ENCODE results near the gene ECEL1. TPM values are rescaled to one million over a fixed set of nuclear protein-coding genes. Genes with fewer than 3 reads are reported as not detected.
"Not testable (repeated sequence)": the region's sequence is repeated elsewhere in the genome, so short reads cannot be mapped to it uniquely, and the experiment has no call there.

Gene ECEL1
- total and polyA plus RNA-seq, 2 experiments from 2014 or later: 1.1 to 1.2 TPM

DNA sequence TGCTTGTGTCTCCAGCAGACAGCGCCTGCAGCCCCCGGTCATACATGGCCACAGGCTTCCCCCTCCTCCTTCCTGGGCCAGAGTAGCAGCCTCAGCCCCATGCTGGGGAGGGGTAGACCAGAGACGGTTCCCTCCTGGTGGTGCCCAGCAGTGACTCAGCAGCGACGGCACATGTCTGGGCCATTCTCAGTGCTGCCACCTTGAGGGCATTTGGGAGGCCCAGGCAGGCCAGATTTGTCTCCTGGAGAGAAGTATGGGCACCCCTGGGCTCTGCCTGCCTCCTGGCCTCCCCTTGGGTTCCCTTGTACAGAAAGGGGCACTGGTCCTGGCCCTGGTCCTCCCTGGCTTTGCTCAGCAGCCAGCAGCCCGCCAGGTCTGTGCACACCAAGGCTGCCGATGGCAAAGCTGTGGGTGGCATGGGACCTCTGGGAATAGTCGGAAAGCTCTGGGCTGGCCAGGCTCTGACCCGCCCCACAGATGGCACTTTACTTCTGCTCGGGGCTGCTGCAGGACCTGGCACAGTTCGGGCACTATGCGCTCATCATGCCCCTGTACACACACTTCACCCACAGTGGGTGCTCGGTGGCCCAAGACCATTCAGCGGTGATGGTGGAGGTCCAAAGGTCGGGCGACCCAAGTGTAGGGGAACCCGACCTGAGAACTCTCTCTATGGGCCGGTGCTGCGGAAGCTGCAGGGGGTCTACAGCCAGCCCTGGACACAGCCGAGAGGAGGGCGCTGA is 43.1 kb downstream of the ECEL1 start:
- no peak overlapping the region for H3K4me3 ChIP-seq
- no peaks in the 10 kb centered on the region for H3K36me3 ChIP-seq (replicated peaks; ENCODE audit: insufficient read depth, low read depth)
- H3K9me2 ChIP-seq (replicated peaks; ENCODE audit: insufficient read depth): no peaks in the 10 kb centered on the region
- peak; percentile 69 for DNase-seq (ENCODE audit: low spot score)
- no peaks in the 10 kb centered on the region for H3K79me2 ChIP-seq
- no peaks in the 10 kb centered on the region for H4K20me1 ChIP-seq (ENCODE audit: insufficient read depth, poor library complexity, severe bottlenecking)
- H3K4me1 ChIP-seq (ENCODE audit: insufficient read depth): no peaks in the 10 kb centered on the region
- 81% methylated on average over 21 of the region's 21 CpGs for WGBS (ENCODE audit: low lambda C conversion rate, missing lambda C conversion rate)
- TF ChIP-seq CTCF (IDR thresholded peaks at IDR 0.05; ENCODE audit: poor library complexity): peak; percentile 45
- TF ChIP-seq EZH2phosphoT487 (IDR thresholded peaks at IDR 0.05; ENCODE audit: low read depth, severe bottlenecking, unreplicated experiment): no peak
- no peak overlapping the region for H2AFZ ChIP-seq
- H3K4me2 ChIP-seq: no peak overlapping the region
- no peak overlapping the region for H3K27ac ChIP-seq
- no peaks in the 10 kb centered on the region for H3K9me3 ChIP-seq (ENCODE audit: low read depth)
- no peaks in the 10 kb centered on the region for H3K27me3 ChIP-seq

- H3K27me3 ChIP-seq; DNase-seq (ENCODE audit: low spot score); H4K20me1 ChIP-seq (ENCODE audit: insufficient read depth, poor library complexity, severe bottlenecking); H3K27ac ChIP-seq; H2AFZ ChIP-seq; H3K4me3 ChIP-seq; H3K9me2 ChIP-seq (replicated peaks; ENCODE audit: insufficient read depth); H3K79me2 ChIP-seq; H3K36me3 ChIP-seq (replicated peaks; ENCODE audit: insufficient read depth, low read depth); H3K4me2 ChIP-seq; H3K9me3 ChIP-seq (ENCODE audit: low read depth); H3K4me1 ChIP-seq (ENCODE audit: insufficient read depth): not testable (repeated sequence)
- WGBS (ENCODE audit: low lambda C conversion rate, missing lambda C conversion rate): 85% methylated on average over 16 of the region's 21 CpGs
These were observed 43.8 kb downstream of the ECEL1 start for GRCh38 chr2:232443669-232444408.

GRCh38 chr2:232443047-232443446 is 44.6 kb downstream of the ECEL1 start:
- not testable (repeated sequence) for H3K9me3 ChIP-seq (ENCODE audit: low read depth); H3K27me3 ChIP-seq; H2AFZ ChIP-seq; DNase-seq (ENCODE audit: low spot score); H3K9me2 ChIP-seq (replicated peaks; ENCODE audit: insufficient read depth); H3K79me2 ChIP-seq; H3K4me2 ChIP-seq; H3K27ac ChIP-seq; H3K4me3 ChIP-seq; H3K4me1 ChIP-seq (ENCODE audit: insufficient read depth); H4K20me1 ChIP-seq (ENCODE audit: insufficient read depth, poor library complexity, severe bottlenecking); H3K36me3 ChIP-seq (replicated peaks; ENCODE audit: insufficient read depth, low read depth)
- 90% methylated on average over 8 of the region's 13 CpGs for WGBS (ENCODE audit: low lambda C conversion rate, missing lambda C conversion rate)

GRCh38 chr2:232442431-232442830 is 45.2 kb downstream of the ECEL1 start:
- not testable (repeated sequence) for H3K27ac ChIP-seq; H3K9me2 ChIP-seq (replicated peaks; ENCODE audit: insufficient read depth); H3K4me2 ChIP-seq; H3K36me3 ChIP-seq (replicated peaks; ENCODE audit: insufficient read depth, low read depth); H3K27me3 ChIP-seq; H3K9me3 ChIP-seq (ENCODE audit: low read depth); H3K79me2 ChIP-seq; H4K20me1 ChIP-seq (ENCODE audit: insufficient read depth, poor library complexity, severe bottlenecking); H3K4me3 ChIP-seq; H2AFZ ChIP-seq; H3K4me1 ChIP-seq (ENCODE audit: insufficient read depth)
- 83% methylated on average over 13 of the region's 13 CpGs for WGBS (ENCODE audit: low lambda C conversion rate, missing lambda C conversion rate)
- peak; percentile 2 for DNase-seq (ENCODE audit: low spot score)

GRCh38 chr2:232441922-232442321 is 45.7 kb downstream of the ECEL1 start:
- H4K20me1 ChIP-seq (ENCODE audit: insufficient read depth, poor library complexity, severe bottlenecking); H3K27me3 ChIP-seq; H3K4me2 ChIP-seq; H3K9me3 ChIP-seq (ENCODE audit: low read depth); H3K9me2 ChIP-seq (replicated peaks; ENCODE audit: insufficient read depth); H3K4me3 ChIP-seq; H3K27ac ChIP-seq; H3K36me3 ChIP-seq (replicated peaks; ENCODE audit: insufficient read depth, low read depth); H3K79me2 ChIP-seq; H2AFZ ChIP-seq; DNase-seq (ENCODE audit: low spot score); H3K4me1 ChIP-seq (ENCODE audit: insufficient read depth): not testable (repeated sequence)
- 90% methylated on average over 9 of the region's 10 CpGs for WGBS (ENCODE audit: low lambda C conversion rate, missing lambda C conversion rate)
